HuH-7 (cell line): ENCODE results near the gene SLC25A26.
A peak's percentile ranks its signal among the peaks of the same experiment; 100 is the strongest.
"Not testable (repeated sequence)": the region's sequence is repeated elsewhere in the genome, so short reads cannot be mapped to it uniquely, and the experiment has no call there.

Source experiments
- DNase-seq: peaks from one replicate; pipeline ENCODE4 v3.0.0; 2011; ENCODE audit warnings: low spot score

Gene SLC25A26

GRCh38 chr3:66220602-66221377 is at the start of gene SLC25A26:
TSS of gene SLC25A26 (plus strand) at chr3:66221001. CDS start at chr3:66221095, 94 bp downstream.
- DNase-seq: peak; percentile 63

GRCh38 chr3:66172394-66172793 is 48.4 kb upstream of the SLC25A26 start:
- no peak for DNase-seq

- no peak for DNase-seq
Measured at GRCh38 chr3:66177026-66177425, 43.8 kb upstream of the SLC25A26 start.

GRCh38 chr3:66178206-66178605 is 42.6 kb upstream of the SLC25A26 start:
- DNase-seq: no peak

- no peak for DNase-seq
Measured at GRCh38 chr3:66179793-66180192, 41.0 kb upstream of the SLC25A26 start.

GRCh38 chr3:66181764-66182163 is 39.0 kb upstream of the SLC25A26 start:
- DNase-seq: no peak

- DNase-seq: no peak
Measured at GRCh38 chr3:66182246-66182645, 38.6 kb upstream of the SLC25A26 start.

- no peak for DNase-seq
Measured at GRCh38 chr3:66186545-66186944, 34.3 kb upstream of the SLC25A26 start.

GRCh38 chr3:66195347-66195783 is 25.4 kb upstream of the SLC25A26 start:
- DNase-seq: no peak

GRCh38 chr3:66196633-66197032 is 24.2 kb upstream of the SLC25A26 start:
- no peak for DNase-seq

- no peak for DNase-seq
Measured at GRCh38 chr3:66198437-66199088, 22.2 kb upstream of the SLC25A26 start.

- no peak for DNase-seq
Measured at GRCh38 chr3:66199089-66199473, 21.7 kb upstream of the SLC25A26 start.

GRCh38 chr3:66200147-66200546 is 20.7 kb upstream of the SLC25A26 start:
- no peak for DNase-seq

- no peak for DNase-seq
Measured at GRCh38 chr3:66200786-66201185, 20.0 kb upstream of the SLC25A26 start.

- no peak for DNase-seq
Measured at GRCh38 chr3:66203275-66203674, 17.5 kb upstream of the SLC25A26 start.

- DNase-seq: no peak
Measured at GRCh38 chr3:66206806-66207205, 14.0 kb upstream of the SLC25A26 start.

GRCh38 chr3:66208189-66208588 is 12.6 kb upstream of the SLC25A26 start:
- no peak for DNase-seq

GRCh38 chr3:66210687-66211295 is 10.0 kb upstream of the SLC25A26 start:
- DNase-seq: no peak

- DNase-seq: no peak
Measured at GRCh38 chr3:66211779-66212178, 9.0 kb upstream of the SLC25A26 start.

GRCh38 chr3:66215106-66215505 is 5.7 kb upstream of the SLC25A26 start:
- no peak for DNase-seq

- DNase-seq: no peak
Measured at GRCh38 chr3:66220066-66220465, 735 bp upstream of the SLC25A26 start.

- DNase-seq: no peak
Measured at GRCh38 chr3:66224220-66224619, 3.4 kb downstream of the SLC25A26 start.

- DNase-seq: not testable (repeated sequence)
Measured at GRCh38 chr3:66226093-66226492, 5.3 kb downstream of the SLC25A26 start.
